Measurements from ENCODE around the gene OSBPL10. TPM values are rescaled to one million over a fixed set of nuclear protein-coding genes. Genes with fewer than 3 reads are reported as not detected.

The OSBPL10 gene
- total and polyA plus RNA-seq, 2 donors (not counting 1 experiment from before 2014, with no cell fraction given), result 88.5 to 310 TPM

GRCh38 chr3:31882895-31883294 lies 98.2 kb downstream of the OSBPL10 start:
- ATAC-seq (ENCODE audit: low read depth) (no peak), DNase-seq (no peak)
- H3K4me1 ChIP-seq (ENCODE audit: control insufficient read depth in 2 of 2, insufficient read depth in 2 of 2, low read length in 2 of 2), result peaks cover 63 to 70% of the 10 kb centered on the region in 2 donors
- Mint-ChIP-seq H3K4me1 (peaks cover 85% of the 10 kb centered on the region), H3K27me3 (no peaks in the 10 kb centered on the region), H3K4me3 (peak overlapping the region; percentile 13), H3K9me3 (ENCODE audit: insufficient read depth) (peaks cover 2% of the 10 kb centered on the region), H3K27ac (peak overlapping the region; percentile 77)
- peak overlapping the region in 1 of 2 donors; percentile 50 for H3K27ac ChIP-seq (ENCODE audit: low read length in 2 of 2)
- WGBS (ENCODE audit: insufficient coverage), result 84% methylated on average over 3 of the region's 3 CpGs
- no peak overlapping the region for H3K4me3 ChIP-seq (ENCODE audit: control extremely low read depth in 1 of 5, extremely low read depth in 1 of 5, insufficient read depth in 1 of 5, low read depth in 2 of 5, low read length in 4 of 5)
- intact Hi-C loops (cut with micrococcal nuclease), result no loop called here
- H3K27me3 ChIP-seq (replicated peaks in 1 of 4; ENCODE audit: control extremely low read depth in 1 of 4, control insufficient read depth in 3 of 4, insufficient read depth in 4 of 4, low read length in 3 of 4), result no peaks in the 10 kb centered on the region
- peaks cover 2 to 25% of the 10 kb centered on the region in 2 experiments for H3K36me3 ChIP-seq (replicated peaks in 1 of 2; ENCODE audit: control extremely low read depth in 1 of 2, control insufficient read depth in 1 of 2, extremely low read depth in 1 of 2, insufficient read depth in 2 of 2, low read length in 1 of 2)
- H3K9ac ChIP-seq (ENCODE audit: low read length), result no peak overlapping the region
- ChIA-PET CTCF (interaction anchor here (0.7 to 1.0 kb wide), 2 partner anchors 15 to 261 kb away, joined by 3 to 4 read pairs; no protein-coding TSS in a partner anchor), POLR2A (interaction anchor here (0.7 kb wide), 1 partner anchor 28 kb away, joined by 4 read pairs; no protein-coding TSS in a partner anchor)
- peaks cover 0 to 3% (median 0%) of the 10 kb centered on the region in 3 donors for H3K9me3 ChIP-seq (ENCODE audit: control extremely low read depth in 1 of 3, control insufficient read depth in 2 of 3, insufficient read depth in 1 of 3, low read length in 2 of 3)
- peaks cover 93% of the 10 kb centered on the region for H3K79me2 ChIP-seq (ENCODE audit: control insufficient read depth, insufficient read depth, low read length)
- no peak overlapping the region for H3K4me2 ChIP-seq (replicated peaks; ENCODE audit: low read depth, low read length, poor library complexity, severe bottlenecking)
- H2AFZ ChIP-seq (ENCODE audit: insufficient read depth, low read depth, low read length, poor library complexity, severe bottlenecking), result no peak overlapping the region
- H4K20me1 ChIP-seq (ENCODE audit: control insufficient read depth, insufficient read depth, low read length, poor library complexity, severe bottlenecking), result peaks cover 63% of the 10 kb centered on the region
- TF ChIP-seq CTCF (IDR thresholded peaks at IDR 0.05) (no peak), EZH2 (IDR thresholded peaks at IDR 0.05; ENCODE audit: borderline replicate concordance, insufficient read depth, low read depth, low read length, poor library complexity, severe bottlenecking) (no peak)

GRCh38 chr3:31882431-31882830 lies 98.6 kb downstream of the OSBPL10 start:
- H3K36me3 ChIP-seq (replicated peaks in 1 of 2; ENCODE audit: control extremely low read depth in 1 of 2, control insufficient read depth in 1 of 2, extremely low read depth in 1 of 2, insufficient read depth in 2 of 2, low read length in 1 of 2), result peaks cover 2 to 30% of the 10 kb centered on the region in 2 experiments
- peak overlapping the region in 1 of 2 donors; percentile 50 for H3K27ac ChIP-seq (ENCODE audit: low read length in 2 of 2)
- H4K20me1 ChIP-seq (ENCODE audit: control insufficient read depth, insufficient read depth, low read length, poor library complexity, severe bottlenecking), result peaks cover 63% of the 10 kb centered on the region
- WGBS (ENCODE audit: insufficient coverage), result 65% methylated on average over 2 of the region's 4 CpGs
- H3K27me3 ChIP-seq (replicated peaks in 1 of 4; ENCODE audit: control extremely low read depth in 1 of 4, control insufficient read depth in 3 of 4, insufficient read depth in 4 of 4, low read length in 3 of 4), result no peaks in the 10 kb centered on the region
- H3K27me3 Mint-ChIP-seq, result no peaks in the 10 kb centered on the region
- DNase-seq (no peak), ATAC-seq (ENCODE audit: low read depth) (no peak)
- no peak overlapping the region for H3K9ac ChIP-seq (ENCODE audit: low read length)
- H3K9me3 ChIP-seq (ENCODE audit: control extremely low read depth in 1 of 3, control insufficient read depth in 2 of 3, insufficient read depth in 1 of 3, low read length in 2 of 3), result peaks cover 0 to 3% (median 0%) of the 10 kb centered on the region in 3 donors
- H3K4me3 ChIP-seq (ENCODE audit: control extremely low read depth in 1 of 5, extremely low read depth in 1 of 5, insufficient read depth in 1 of 5, low read depth in 2 of 5, low read length in 4 of 5), result no peak overlapping the region
- peaks cover 2% of the 10 kb centered on the region for H3K9me3 Mint-ChIP-seq (ENCODE audit: insufficient read depth)
- H2AFZ ChIP-seq (ENCODE audit: insufficient read depth, low read depth, low read length, poor library complexity, severe bottlenecking), result no peak overlapping the region
- intact Hi-C loops (cut with micrococcal nuclease), result no loop called here
- ChIA-PET POLR2A (interaction anchor here (0.7 kb wide), 1 partner anchor 29 kb away, joined by 4 read pairs; no protein-coding TSS in a partner anchor), CTCF (interaction anchor here (0.7 kb wide), 1 partner anchor 15 kb away, joined by 3 read pairs; no protein-coding TSS in a partner anchor)
- H3K79me2 ChIP-seq (ENCODE audit: control insufficient read depth, insufficient read depth, low read length), result peaks cover 93% of the 10 kb centered on the region
- no peak overlapping the region for H3K4me3 Mint-ChIP-seq
- H3K27ac Mint-ChIP-seq, result peak overlapping the region; percentile 77
- peaks cover 60 to 66% of the 10 kb centered on the region in 2 donors for H3K4me1 ChIP-seq (ENCODE audit: control insufficient read depth in 2 of 2, insufficient read depth in 2 of 2, low read length in 2 of 2)
- peaks cover 82% of the 10 kb centered on the region for H3K4me1 Mint-ChIP-seq
- TF ChIP-seq CTCF (IDR thresholded peaks at IDR 0.05), result no peak
- no peak for TF ChIP-seq EZH2 (IDR thresholded peaks at IDR 0.05; ENCODE audit: borderline replicate concordance, insufficient read depth, low read depth, low read length, poor library complexity, severe bottlenecking)
- H3K4me2 ChIP-seq (replicated peaks; ENCODE audit: low read depth, low read length, poor library complexity, severe bottlenecking), result no peak overlapping the region

Measured in B cell (primary cell).